Stimulated activated CD4-positive, alpha-beta T cell treated with anti-CD3 and anti-CD28 coated beads, TNF-alpha, amount 100 ng/mL, for 4 hours (primary cell): ENCODE measurements around the gene TSHR.
"Not testable (repeated sequence)": the region's sequence is repeated elsewhere in the genome, so short reads cannot be mapped to it uniquely, and the experiment has no call there.

Source experiments
- DNase-seq, 3 experiments: peaks; one replicate each; pipeline ENCODE4 v3.0.0-alpha.2; 2020; ENCODE audit warnings: low read depth in 3 of 3

Gene TSHR

DNA sequence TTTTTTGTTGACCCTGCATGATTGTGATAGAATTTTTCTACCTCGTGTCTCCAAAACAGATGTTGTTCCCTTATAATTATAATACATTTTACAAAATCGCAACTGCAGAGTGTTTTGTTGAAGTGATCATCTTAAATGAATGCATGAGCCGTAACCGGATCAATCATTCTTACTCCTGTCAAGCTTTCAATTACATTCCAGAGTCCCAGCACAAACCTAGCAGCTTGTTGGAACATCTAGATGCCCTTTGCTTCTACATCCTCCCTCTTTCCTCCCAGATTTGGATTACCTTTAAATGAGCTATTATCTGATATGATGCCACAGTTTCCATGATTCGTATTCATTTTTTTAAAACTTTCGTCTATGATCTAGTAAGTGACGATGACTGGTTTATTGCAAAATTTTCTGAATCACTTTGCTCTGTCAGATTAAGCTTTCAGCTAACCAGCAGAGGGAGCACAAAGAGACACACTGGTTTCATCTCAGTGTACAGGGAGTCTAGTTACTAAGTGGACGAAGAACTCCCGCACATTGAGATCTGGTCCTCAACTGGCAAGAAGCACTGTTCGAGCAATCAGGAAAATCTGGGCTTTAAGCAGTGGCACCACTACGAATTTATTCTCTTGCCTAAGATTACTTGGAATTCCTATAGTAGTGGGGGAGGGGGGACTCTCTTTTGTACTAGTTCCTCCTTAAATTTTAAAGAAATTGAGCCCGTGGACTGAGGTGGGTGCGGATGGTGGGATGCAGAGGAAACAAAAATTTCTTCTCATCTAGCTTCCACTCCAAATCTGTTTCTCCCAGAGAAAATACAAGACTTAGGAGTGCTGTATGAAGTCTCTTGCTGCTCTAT lies 40.9 kb downstream of the TSHR start:
- no peak for DNase-seq

DNA sequence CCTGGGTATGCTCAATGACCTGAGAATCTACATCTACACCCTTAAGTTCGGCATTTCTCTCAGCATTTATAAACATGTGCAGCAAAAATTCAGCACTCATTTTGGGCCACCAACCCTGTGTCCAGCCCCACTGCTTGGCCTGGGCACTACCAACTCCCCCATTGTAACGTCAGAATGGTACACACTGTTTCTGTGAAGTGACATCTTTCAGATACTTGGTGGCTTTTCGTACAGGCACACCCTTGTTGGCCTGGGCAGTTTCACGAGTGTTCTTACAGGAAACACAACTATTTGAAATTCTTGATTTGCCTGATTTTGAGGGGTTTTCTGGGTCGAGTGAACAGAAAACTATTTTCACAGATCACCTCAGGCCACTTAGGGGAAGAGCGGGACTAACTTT lies 46.0 kb downstream of the TSHR start:
- DNase-seq: no peak

DNA sequence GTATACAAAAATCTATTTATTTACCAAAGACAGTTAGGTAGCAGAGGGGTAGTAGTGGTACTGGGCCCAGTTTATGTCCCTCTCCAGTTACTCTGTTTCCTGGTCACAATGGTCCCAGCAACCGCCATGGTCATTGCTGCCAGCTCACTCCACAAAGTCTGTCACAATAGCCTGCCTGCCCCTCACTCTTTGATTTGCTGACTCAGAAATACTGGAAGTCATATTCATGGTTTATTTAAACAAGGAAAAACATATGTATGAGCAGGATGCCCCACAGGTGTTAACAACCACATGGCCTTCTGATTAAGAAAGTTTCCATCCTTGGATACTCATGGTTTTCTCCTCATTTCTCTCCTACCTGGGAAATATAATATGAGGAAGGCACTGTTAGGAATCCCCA lies 49.2 kb downstream of the TSHR start:
- DNase-seq: no peak

DNA sequence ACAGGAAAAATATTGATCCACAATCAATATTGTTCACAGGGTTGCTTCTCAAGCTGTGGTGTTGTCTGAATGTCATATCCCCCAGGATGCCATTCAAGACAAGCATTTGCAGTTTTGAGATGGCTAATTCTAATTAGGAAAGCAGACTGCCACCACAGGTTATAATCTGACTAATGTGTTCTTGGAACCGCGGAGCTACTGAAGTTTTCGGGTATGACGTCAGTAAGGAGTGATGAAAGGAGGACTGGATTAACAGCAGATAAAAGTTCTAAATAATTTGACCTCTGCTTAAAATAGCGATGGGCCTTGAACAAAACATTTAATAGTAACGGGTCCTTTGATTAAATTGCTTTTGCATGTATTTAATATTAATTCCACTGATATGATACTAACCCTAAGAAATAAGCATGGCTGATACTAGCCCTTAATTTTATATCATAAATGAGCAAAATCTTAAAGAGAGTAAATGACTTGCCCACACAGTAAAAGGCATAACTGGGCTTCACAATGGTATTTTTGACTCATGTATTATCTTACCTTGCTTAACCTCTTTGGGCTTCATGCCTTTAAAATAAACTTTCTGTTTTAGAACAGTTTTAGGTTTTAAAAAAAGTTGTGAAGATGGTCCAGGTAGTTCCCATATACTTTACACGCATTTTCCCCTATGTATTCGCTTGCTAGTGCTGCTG lies 50.3 kb downstream of the TSHR start:
- no peak for DNase-seq

DNA sequence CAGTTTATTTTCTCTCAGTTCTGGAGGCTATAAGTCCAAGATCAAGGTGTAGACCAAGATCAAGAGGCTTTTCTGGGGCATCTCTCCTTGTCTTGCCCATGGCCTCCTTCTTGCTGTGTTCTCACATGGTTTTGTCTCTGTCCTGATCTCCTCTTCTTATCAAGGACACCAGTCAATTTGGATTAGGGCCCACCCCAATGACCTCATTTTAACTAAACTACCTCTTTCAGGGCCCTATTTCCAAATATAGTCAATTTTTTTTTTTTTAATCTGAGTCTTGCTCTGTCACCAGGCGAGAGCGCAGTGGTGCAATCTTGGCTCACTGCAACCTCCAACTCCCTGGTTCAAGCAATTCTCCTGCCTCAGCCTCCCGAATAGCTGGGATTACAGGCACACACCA lies 50.8 kb downstream of the TSHR start:
- no peak for DNase-seq

DNA sequence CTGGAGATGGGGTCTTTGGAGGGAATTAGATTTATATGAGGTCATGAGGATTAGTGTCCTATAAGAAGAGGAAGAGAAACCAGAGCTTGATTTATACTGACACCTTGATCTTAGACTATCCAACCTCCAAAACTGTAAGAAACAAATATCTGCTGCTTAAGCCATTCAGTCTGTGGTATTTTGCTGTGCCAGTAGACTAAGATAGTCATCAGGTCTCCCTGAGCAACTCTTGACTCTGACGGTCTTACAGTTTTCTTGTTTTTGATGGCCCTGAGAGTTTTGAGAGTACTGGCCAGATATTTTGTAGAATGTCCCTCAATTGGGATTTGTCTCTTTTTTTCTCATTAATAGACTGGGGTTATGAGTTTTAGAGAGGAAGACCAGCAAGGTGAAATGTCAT lies 51.7 kb downstream of the TSHR start:
- no peak for DNase-seq

DNA sequence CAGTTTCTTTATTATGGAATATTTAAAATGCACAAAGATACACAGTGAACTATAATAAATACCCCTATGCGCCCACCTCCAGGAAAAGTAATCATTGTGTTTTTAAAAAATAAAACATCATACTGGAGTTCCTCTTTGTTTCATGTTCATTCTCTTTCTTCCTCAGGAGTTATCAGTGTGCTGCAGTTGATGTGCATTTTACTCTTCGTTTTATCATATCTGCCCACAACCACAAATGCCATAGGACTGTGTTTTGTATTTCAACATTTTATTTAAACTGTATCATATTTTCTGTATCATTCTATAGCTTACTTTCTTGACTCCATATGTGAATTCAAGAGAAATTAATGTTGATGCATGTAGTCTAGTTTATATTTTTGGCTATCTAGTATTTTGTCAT lies 53.9 kb downstream of the TSHR start:
- DNase-seq: no peak

DNA sequence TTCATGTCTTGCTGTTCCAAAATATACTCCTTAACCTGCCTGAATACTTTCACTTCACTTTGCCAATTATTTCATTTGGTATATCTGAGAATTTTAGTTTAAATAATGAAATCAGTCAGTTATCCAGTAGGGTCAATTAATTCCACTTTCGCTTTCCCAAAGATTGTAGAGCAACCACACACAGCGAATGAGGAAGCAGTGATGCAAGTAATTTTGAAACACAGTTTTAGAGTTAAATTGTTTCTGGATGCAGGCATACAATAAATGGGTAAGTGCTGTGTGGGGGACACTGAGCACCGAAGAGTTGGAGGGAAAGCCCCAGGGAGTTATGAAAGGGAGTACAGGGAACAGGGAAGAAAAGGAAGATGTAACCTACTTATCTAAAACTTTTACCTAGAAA lies 62.8 kb downstream of the TSHR start:
- DNase-seq: no peak

DNA sequence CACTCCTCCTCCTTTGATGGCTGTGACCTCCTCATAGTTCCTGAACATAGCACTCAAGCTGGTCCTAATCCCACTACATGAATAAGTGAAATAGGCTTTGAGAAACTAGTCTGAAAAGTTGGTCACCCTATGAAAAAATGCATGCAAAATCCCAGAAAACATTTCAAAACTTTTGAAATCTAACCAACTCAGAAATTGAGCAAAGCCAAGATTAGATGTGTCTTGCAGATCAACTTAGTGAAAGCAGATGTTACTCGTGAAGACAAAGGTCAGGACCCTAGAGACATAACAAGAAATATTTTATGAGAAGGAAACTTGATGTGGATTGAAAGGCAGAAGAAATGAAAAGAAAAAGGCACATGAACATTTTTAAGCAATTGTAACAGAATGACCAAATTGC lies 63.3 kb downstream of the TSHR start:
- DNase-seq: no peak

DNA sequence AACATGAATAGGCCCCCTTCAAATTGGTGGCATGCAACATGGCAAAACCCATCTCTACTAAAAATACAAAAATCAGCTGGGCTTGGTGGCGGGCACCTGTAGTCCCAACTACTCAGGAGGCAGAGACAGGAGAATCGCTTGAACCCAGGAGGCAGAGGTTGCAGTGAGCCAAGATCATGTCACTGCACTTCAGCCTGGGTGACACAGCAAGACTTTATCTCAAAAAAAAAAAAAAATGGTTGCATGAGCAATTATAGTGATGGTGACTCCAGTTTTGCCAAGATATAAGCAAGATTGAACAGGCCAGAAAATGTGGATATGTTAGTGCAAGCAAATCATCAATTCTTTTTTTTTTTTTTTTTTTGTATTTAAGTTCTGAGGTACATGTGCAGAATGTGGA lies 63.7 kb downstream of the TSHR start:
- DNase-seq: not testable (repeated sequence)

DNA sequence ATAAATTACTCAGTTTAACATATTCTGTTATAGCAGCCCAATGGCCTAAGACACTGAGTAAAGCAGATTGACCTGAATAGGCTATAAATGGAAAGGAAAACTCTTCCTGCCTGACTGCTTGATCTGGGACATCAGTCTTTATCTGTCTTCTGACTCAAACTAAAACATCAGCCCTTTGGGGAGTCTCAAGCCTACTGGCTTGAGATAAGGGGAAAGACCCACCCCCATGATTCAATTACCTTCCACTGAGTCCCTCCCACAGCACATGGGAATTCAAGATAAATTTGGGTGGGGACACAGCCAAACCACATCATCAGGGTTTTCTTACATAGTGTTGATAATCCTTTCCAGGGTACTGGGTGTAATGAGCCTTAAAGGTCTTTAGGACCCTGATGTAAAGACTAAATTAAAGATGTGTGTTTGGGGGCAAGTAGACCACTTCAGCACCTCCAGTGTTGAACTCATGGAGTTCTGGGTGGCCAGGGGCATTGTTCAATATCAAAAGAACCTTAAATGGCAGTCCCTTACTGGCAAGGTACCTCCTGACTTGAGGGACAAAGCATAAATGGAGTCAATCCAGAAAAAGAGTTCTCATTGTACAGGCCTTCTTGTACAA lies 67.8 kb downstream of the TSHR start:
- no peak for DNase-seq

DNA sequence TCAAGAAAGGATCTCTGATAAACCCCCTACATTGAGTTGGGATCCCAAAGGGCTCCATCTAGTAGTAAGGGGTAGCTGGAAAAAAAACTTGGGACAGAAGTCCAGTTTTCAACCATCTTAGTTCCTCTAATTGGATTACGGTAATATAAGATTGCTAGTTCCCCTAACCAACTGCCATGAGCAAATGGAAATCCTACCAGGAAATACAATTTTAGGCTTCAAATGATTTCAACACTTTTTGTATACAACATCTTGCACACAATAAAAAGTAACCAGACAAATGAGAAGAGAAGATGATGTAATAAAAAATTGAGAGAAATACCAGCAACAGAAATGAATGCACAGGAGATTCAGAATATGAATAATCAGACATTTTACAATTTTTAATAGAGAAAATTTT lies 73.0 kb downstream of the TSHR start:
- DNase-seq: no peak

DNA sequence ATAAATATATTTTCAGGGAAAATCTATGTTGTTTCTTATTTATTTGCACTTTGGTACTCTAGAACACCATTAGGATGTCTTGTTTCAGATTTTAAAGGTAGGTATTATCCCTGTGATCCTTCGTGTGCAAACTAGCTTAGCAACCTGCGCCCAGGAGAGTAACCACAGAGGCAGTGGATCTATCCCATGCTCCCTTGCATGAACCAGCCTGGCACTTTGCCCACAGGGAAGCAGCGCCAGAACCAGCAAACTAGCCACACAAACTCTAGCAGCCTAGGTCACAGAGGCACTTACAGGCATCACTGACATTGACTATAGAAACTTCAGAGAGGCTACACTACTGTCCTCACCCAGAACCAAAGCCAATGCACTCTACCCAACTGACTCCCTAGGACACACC lies 76.1 kb downstream of the TSHR start:
- no peak for DNase-seq

DNA sequence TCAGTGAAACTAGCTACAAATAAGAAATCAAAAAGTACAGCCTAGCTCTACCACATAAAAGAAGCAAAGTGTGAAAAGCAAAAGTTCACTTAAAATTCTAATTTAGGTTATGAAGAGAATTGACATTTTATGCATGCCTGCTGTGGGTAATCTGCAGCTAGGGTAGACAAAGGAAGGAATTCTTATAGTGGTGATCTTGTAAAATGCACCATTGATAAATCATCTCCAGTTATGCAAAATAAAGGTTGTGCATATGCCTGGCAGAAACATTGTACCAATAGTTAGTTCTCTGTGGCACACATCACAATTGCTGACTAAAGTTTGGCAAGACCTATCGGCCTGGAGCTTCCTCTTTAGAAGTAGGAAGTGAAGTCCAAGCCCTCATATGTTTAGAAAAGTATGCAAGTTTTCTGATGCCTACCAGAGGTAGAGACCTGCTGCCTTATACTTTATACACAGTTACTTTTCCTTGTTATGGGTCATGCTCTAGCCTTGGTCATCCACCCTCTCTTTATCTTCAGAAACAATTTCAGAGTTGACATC lies 78.3 kb downstream of the TSHR start:
- no peak for DNase-seq

DNA sequence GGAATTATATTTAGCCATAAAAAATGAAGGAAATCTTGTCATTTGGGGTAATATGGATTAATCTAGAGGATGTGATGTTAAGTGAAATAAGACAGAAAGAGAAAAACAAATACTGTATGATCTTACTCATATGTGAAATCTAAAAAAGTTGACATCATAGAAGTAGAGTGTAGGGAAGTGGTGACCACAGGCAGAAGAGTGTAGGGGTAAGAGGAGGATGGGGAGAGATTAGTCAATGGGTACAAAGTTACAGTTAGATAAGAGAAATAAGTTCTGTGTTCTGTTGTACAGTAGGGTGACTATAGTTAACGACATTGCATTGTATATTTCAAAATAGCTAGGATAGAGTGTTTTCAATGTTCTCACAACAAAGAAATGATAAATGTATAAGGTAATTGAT lies 87.0 kb downstream of the TSHR start:
- no peak for DNase-seq

DNA sequence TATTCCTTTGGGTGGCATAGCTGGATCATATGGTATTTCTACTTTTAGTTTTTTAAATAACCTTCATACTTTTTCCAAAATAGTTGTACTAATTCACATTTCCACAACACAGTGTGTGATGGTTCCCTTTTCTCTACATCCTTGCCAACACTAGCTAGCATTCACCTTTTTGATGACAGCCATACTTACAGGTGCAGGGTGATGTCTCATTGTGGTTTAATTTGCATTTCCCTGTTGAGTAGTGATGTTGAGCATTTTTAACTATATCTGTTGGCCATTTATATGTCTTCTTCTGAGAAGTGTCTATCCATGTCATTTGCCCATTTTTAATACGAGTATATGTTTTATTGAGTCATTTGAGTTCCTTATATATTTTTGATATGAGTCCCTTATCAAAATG lies 96.1 kb downstream of the TSHR start:
- DNase-seq: no peak

DNA sequence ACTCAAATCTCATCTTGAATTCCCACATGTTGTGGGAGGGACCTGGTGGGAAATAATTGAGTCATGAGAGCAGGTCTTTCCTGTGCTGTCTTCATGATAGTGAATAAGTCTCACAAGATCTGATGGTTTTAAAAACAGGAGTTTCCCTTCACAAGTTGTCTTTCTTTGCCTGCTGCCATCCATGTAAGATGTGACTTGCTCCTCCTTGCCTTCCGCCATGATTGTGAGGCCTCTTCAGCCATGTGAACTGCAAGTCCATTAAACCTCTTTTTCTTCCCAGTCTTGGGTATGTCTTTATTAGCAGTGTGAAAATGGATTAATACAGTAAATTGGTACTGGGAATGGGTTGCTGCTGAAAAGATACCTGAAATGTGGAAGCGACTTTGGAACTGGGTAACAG lies 98.6 kb downstream of the TSHR start:
- not testable (repeated sequence) for DNase-seq

DNA sequence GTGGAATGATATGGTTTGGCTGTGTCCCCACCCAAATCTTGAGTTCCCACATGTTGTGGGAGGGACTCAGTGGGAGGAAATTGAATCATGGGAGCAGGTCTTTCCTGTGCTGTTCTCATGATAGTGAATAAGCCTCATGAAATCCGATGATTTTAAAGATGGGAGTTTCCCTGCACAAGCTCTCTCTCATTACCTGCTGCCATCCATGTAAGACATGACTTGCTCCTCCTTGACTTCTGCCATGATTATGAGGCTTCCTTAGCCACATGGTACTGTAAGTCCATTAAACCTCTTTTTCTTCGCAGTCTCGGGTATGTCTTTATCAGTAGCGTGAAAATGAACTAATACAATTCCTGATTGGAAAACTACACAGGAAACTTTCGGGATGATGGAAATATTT lies 100.5 kb downstream of the TSHR start:
- DNase-seq: no peak

DNA sequence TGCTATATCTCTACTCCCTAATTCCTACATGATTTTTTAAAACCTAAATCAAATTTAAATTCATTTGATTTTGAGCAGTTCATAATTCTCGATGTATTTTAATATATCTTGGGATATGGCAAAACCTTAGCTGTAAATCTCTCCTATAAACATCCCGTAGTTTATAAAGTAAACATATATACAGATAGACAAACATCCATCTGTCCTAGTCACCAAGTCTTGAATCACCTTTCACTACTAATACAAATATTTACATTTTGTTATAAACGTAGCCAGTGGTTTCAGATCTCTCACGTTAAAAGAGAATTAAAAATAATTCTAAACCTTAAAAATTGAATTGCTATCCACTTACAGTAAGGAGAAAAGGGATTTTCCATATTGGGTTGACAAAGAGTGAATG lies 107.0 kb downstream of the TSHR start:
- DNase-seq: no peak

DNA sequence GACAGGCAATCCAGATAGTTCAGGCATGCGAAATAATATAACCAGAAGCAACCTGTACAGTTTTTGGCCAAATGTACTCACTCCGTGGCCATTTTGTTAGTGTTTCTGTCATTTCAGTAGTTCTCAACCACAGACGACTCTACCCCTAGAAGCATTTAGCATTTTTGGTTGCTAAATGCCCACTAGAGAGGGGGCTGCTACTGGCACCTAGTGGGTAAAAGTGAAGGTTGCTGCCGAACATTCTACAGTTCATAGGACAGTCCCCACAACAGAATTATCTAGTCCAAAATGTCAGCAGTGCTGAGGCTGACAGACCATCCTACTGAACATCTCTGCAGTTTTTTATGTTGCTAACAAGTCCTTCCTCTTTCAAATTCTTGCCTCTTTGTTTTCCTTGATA lies 107.4 kb downstream of the TSHR start:
- no peak for DNase-seq

DNA sequence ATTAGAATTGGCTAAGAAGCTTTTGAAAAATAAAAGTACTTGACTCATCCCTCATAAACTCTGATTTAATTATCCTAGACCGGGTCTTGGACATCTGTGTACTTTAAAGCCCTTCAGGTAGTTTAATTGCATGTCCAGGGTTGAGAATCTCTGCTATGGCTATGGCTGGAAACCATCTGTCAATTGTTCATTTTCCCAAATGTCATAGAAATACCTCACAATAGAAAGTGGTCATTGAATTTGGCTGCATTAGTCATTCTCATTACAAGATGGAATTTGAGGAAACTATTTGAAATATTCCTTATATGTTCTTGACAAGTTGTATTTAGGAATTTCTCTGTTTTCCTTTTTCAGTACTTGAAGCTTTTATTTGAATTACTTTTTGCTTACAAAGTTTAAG lies 111.3 kb downstream of the TSHR start:
- DNase-seq: no peak

DNA sequence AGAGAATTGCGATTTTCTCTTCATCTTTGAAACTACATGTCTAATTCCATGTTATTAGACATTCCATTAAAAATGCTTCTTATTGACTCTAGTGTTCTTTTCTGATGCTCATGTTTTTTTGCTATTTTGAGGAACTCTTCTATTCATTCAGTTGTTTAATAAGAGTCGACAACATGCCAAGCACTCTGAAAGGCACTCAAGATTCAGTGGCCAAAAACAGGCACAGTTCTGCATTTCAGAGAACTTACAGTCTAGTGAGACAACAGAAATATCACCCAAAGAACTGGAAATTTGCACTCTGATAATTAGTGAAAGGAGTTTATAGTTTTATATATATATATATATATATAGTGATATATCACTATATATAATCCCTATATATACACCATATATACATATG lies 111.7 kb downstream of the TSHR start:
- no peak for DNase-seq
